ENCODE measurements around the gene DUS1L.

GRCh38 chr17:82011617-82012187 lies 53.9 kb downstream of the DUS1L start:
- TF ChIP-seq, protein P1, sequence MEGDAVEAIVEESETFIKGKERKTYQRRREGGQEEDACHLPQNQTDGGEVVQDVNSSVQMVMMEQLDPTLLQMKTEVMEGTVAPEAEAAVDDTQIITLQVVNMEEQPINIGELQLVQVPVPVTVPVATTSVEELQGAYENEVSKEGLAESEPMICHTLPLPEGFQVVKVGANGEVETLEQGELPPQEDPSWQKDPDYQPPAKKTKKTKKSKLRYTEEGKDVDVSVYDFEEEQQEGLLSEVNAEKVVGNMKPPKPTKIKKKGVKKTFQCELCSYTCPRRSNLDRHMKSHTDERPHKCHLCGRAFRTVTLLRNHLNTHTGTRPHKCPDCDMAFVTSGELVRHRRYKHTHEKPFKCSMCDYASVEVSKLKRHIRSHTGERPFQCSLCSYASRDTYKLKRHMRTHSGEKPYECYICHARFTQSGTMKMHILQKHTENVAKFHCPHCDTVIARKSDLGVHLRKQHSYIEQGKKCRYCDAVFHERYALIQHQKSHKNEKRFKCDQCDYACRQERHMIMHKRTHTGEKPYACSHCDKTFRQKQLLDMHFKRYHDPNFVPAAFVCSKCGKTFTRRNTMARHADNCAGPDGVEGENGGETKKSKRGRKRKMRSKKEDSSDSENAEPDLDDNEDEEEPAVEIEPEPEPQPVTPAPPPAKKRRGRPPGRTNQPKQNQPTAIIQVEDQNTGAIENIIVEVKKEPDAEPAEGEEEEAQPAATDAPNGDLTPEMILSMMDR (IDR thresholded peaks at IDR 0.05 in 2 of 3, conservative IDR thresholded peaks at IDR 0.05 in 1 of 3; ENCODE audit: borderline replicate concordance in 1 of 3, insufficient read depth in 1 of 3, low read depth in 2 of 3, low read length in 2 of 3) = no peak
- TF ChIP-seq RAD21 (IDR thresholded peaks at IDR 0.05; ENCODE audit: low read depth) (no peak), EZH2 (IDR thresholded peaks at IDR 0.05) (no peak)
